ENCODE data around the gene CERKL. TPM values are rescaled to one million over a fixed set of nuclear protein-coding genes. Genes with fewer than 3 reads are reported as not detected.

CERKL gene
- total RNA-seq, 1 experiment from 2014 or later, result 0.24 TPM

DNA sequence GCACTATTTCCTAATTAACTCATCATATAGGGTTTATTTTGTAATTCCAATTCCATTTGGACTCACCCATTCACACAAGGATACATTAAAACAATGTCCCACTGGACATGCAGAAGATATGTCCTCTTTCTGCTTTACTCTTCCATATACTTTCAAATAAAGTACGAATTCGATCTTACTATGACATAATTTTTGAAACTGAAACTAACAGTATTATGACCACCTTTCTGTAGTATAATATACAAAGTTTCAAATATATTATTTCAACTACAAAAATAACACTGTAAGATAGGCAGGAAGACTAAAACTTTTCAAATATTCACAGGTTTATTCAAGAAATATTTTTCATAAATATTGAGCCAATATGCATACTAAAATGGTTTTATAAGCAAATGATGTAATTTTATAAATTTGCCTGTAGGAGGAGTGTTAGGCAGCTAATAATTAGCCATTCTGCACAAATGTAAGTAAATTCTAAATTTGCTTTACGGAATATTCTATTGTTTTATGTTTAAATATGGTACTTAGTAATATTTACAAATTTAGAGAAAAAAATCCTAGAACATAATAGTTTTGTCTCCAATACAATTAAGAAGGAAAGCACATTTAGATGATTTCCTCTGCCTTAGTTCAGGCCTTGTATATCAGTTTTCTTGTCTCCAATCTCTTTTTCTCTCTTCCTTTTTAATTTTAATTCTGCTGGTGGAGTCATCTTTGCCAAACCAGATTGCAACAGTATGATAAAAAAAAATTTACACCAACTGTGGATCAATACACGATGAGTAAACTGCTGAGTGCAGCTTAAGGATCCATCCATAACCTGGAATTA is 85.9 kb downstream of the CERKL start (continued):
- TF ChIP-seq, protein P1, sequence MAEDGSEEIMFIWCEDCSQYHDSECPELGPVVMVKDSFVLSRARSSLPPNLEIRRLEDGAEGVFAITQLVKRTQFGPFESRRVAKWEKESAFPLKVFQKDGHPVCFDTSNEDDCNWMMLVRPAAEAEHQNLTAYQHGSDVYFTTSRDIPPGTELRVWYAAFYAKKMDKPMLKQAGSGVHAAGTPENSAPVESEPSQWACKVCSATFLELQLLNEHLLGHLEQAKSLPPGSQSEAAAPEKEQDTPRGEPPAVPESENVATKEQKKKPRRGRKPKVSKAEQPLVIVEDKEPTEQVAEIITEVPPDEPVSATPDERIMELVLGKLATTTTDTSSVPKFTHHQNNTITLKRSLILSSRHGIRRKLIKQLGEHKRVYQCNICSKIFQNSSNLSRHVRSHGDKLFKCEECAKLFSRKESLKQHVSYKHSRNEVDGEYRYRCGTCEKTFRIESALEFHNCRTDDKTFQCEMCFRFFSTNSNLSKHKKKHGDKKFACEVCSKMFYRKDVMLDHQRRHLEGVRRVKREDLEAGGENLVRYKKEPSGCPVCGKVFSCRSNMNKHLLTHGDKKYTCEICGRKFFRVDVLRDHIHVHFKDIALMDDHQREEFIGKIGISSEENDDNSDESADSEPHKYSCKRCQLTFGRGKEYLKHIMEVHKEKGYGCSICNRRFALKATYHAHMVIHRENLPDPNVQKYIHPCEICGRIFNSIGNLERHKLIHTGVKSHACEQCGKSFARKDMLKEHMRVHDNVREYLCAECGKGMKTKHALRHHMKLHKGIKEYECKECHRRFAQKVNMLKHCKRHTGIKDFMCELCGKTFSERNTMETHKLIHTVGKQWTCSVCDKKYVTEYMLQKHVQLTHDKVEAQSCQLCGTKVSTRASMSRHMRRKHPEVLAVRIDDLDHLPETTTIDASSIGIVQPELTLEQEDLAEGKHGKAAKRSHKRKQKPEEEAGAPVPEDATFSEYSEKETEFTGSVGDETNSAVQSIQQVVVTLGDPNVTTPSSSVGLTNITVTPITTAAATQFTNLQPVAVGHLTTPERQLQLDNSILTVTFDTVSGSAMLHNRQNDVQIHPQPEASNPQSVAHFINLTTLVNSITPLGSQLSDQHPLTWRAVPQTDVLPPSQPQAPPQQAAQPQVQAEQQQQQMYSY (CRISPR knock-in tag; IDR thresholded peaks at IDR 0.05), result no peak
- TF ChIP-seq JAZF1 (CRISPR knock-in tag; IDR thresholded peaks at IDR 0.05), result no peak
- TF ChIP-seq ATF1 (CRISPR knock-in tag; IDR thresholded peaks at IDR 0.05), result no peak
- TF ChIP-seq, protein P2, sequence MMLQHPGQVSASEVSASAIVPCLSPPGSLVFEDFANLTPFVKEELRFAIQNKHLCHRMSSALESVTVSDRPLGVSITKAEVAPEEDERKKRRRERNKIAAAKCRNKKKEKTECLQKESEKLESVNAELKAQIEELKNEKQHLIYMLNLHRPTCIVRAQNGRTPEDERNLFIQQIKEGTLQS (CRISPR knock-in tag; conservative IDR thresholded peaks at IDR 0.05), result no peak
- TF ChIP-seq ZNF263 (CRISPR knock-in tag; IDR thresholded peaks at IDR 0.05; ENCODE audit: low read depth), result no peak
- TF ChIP-seq, protein P3, sequence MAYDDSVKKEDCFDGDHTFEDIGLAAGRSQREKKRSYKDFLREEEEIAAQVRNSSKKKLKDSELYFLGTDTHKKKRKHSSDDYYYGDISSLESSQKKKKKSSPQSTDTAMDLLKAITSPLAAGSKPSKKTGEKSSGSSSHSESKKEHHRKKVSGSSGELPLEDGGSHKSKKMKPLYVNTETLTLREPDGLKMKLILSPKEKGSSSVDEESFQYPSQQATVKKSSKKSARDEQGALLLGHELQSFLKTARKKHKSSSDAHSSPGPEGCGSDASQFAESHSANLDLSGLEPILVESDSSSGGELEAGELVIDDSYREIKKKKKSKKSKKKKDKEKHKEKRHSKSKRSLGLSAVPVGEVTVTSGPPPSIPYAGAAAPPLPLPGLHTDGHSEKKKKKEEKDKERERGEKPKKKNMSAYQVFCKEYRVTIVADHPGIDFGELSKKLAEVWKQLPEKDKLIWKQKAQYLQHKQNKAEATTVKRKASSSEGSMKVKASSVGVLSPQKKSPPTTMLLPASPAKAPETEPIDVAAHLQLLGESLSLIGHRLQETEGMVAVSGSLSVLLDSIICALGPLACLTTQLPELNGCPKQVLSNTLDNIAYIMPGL (CRISPR knock-in tag; IDR thresholded peaks at IDR 0.05), result no peak
- no peak for TF ChIP-seq TEAD4 (CRISPR knock-in tag; IDR thresholded peaks at IDR 0.05)
- TF ChIP-seq, protein P4, sequence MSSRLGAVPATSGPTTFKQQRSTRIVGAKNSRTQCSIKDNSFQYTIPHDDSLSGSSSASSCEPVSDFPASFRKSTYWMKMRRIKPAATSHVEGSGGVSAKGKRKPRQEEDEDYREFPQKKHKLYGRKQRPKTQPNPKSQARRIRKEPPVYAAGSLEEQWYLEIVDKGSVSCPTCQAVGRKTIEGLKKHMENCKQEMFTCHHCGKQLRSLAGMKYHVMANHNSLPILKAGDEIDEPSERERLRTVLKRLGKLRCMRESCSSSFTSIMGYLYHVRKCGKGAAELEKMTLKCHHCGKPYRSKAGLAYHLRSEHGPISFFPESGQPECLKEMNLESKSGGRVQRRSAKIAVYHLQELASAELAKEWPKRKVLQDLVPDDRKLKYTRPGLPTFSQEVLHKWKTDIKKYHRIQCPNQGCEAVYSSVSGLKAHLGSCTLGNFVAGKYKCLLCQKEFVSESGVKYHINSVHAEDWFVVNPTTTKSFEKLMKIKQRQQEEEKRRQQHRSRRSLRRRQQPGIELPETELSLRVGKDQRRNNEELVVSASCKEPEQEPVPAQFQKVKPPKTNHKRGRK (CRISPR knock-in tag; IDR thresholded peaks at IDR 0.05; ENCODE audit: borderline replicate concordance), result no peak

DNA sequence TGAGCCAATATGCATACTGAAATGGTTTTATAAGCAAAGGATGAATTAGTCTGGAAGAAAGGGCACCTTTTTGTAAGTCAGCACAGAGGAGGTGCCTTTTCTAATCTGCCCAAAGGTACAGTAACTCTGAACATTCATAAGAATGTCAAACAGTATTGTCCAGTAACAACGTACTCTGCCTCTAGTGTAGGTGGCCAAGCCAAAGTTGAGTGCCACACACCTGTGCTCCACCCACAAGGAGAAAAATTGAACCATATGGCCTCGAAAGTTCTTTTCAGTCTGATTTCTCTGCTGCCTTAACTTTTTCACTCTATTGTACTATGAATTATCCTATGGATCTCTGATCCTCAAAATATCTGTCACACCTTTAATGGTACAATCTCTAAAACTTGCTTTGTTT is 86.8 kb downstream of the CERKL start:
- Mint-ChIP-seq H3K36me3 (no peaks in the 10 kb centered on the region), H3K9me3 (no peaks in the 10 kb centered on the region), H3K27me3 (ENCODE audit: low read depth) (no peaks in the 10 kb centered on the region), H3K4me1 (peaks cover 4% of the 10 kb centered on the region), H3K27ac (no peak overlapping the region), H3K4me3 (no peak overlapping the region)
- CTCF ChIA-PET, result interaction anchor here (6.3 kb wide), 1 partner anchor 145 kb away, joined by 42 read pairs; no protein-coding TSS in a partner anchor
- ATAC-seq (no peak), DNase-seq (ENCODE audit: low spot score) (no peak)
- POLR2A ChIA-PET, result no interaction called here
- TF ChIP-seq CBFB (CRISPR knock-in tag; IDR thresholded peaks at IDR 0.05; ENCODE audit: low read depth) (no peak), MYBL2 (CRISPR knock-in tag; IDR thresholded peaks at IDR 0.05) (no peak), ATF1 (CRISPR knock-in tag; IDR thresholded peaks at IDR 0.05) (no peak), RORB (CRISPR knock-in tag; IDR thresholded peaks at IDR 0.05) (no peak)
- TF ChIP-seq, protein P5, sequence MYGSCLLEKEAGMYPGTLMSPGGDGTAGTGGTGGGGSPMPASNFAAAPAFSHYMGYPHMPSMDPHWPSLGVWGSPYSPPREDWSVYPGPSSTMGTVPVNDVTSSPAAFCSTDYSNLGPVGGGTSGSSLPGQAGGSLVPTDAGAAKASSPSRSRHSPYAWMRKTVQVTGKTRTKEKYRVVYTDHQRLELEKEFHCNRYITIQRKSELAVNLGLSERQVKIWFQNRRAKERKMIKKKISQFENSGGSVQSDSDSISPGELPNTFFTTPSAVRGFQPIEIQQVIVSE (CRISPR knock-in tag; IDR thresholded peaks at IDR 0.05; ENCODE audit: borderline replicate concordance), result no peak
- TF ChIP-seq, protein P6, sequence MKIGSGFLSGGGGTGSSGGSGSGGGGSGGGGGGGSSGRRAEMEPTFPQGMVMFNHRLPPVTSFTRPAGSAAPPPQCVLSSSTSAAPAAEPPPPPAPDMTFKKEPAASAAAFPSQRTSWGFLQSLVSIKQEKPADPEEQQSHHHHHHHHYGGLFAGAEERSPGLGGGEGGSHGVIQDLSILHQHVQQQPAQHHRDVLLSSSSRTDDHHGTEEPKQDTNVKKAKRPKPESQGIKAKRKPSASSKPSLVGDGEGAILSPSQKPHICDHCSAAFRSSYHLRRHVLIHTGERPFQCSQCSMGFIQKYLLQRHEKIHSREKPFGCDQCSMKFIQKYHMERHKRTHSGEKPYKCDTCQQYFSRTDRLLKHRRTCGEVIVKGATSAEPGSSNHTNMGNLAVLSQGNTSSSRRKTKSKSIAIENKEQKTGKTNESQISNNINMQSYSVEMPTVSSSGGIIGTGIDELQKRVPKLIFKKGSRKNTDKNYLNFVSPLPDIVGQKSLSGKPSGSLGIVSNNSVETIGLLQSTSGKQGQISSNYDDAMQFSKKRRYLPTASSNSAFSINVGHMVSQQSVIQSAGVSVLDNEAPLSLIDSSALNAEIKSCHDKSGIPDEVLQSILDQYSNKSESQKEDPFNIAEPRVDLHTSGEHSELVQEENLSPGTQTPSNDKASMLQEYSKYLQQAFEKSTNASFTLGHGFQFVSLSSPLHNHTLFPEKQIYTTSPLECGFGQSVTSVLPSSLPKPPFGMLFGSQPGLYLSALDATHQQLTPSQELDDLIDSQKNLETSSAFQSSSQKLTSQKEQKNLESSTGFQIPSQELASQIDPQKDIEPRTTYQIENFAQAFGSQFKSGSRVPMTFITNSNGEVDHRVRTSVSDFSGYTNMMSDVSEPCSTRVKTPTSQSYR (CRISPR knock-in tag; IDR thresholded peaks at IDR 0.05), result no peak
- TF ChIP-seq, protein P7, sequence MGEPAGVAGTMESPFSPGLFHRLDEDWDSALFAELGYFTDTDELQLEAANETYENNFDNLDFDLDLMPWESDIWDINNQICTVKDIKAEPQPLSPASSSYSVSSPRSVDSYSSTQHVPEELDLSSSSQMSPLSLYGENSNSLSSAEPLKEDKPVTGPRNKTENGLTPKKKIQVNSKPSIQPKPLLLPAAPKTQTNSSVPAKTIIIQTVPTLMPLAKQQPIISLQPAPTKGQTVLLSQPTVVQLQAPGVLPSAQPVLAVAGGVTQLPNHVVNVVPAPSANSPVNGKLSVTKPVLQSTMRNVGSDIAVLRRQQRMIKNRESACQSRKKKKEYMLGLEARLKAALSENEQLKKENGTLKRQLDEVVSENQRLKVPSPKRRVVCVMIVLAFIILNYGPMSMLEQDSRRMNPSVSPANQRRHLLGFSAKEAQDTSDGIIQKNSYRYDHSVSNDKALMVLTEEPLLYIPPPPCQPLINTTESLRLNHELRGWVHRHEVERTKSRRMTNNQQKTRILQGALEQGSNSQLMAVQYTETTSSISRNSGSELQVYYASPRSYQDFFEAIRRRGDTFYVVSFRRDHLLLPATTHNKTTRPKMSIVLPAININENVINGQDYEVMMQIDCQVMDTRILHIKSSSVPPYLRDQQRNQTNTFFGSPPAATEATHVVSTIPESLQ (CRISPR knock-in tag; IDR thresholded peaks at IDR 0.05), result no peak
- TF ChIP-seq, protein P8, sequence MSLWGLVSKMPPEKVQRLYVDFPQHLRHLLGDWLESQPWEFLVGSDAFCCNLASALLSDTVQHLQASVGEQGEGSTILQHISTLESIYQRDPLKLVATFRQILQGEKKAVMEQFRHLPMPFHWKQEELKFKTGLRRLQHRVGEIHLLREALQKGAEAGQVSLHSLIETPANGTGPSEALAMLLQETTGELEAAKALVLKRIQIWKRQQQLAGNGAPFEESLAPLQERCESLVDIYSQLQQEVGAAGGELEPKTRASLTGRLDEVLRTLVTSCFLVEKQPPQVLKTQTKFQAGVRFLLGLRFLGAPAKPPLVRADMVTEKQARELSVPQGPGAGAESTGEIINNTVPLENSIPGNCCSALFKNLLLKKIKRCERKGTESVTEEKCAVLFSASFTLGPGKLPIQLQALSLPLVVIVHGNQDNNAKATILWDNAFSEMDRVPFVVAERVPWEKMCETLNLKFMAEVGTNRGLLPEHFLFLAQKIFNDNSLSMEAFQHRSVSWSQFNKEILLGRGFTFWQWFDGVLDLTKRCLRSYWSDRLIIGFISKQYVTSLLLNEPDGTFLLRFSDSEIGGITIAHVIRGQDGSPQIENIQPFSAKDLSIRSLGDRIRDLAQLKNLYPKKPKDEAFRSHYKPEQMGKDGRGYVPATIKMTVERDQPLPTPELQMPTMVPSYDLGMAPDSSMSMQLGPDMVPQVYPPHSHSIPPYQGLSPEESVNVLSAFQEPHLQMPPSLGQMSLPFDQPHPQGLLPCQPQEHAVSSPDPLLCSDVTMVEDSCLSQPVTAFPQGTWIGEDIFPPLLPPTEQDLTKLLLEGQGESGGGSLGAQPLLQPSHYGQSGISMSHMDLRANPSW (CRISPR knock-in tag; conservative IDR thresholded peaks at IDR 0.05; ENCODE audit: low read depth), result no peak
- TF ChIP-seq, protein P9, sequence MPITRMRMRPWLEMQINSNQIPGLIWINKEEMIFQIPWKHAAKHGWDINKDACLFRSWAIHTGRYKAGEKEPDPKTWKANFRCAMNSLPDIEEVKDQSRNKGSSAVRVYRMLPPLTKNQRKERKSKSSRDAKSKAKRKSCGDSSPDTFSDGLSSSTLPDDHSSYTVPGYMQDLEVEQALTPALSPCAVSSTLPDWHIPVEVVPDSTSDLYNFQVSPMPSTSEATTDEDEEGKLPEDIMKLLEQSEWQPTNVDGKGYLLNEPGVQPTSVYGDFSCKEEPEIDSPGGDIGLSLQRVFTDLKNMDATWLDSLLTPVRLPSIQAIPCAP (CRISPR knock-in tag; IDR thresholded peaks at IDR 0.05), result no peak
- TF ChIP-seq, protein P10, sequence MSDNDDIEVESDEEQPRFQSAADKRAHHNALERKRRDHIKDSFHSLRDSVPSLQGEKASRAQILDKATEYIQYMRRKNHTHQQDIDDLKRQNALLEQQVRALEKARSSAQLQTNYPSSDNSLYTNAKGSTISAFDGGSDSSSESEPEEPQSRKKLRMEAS (CRISPR knock-in tag; IDR thresholded peaks at IDR 0.05), result no peak

Data from WTC11 (cell line).